GM19372 (cell line): ENCODE data around the gene CNTROB.
A peak's percentile ranks its signal among the peaks of the same experiment; 100 is the strongest.

Experiments
- ATAC-seq: cut with Tn5 transposase; IDR thresholded peaks from one replicate; pipeline ENCODE4 v1.9.1; 2021; ENCODE audit warnings: mild to moderate bottlenecking, low read depth, moderate library complexity; ENCODE audit not compliant: unreplicated experiment

CNTROB gene, protein sequence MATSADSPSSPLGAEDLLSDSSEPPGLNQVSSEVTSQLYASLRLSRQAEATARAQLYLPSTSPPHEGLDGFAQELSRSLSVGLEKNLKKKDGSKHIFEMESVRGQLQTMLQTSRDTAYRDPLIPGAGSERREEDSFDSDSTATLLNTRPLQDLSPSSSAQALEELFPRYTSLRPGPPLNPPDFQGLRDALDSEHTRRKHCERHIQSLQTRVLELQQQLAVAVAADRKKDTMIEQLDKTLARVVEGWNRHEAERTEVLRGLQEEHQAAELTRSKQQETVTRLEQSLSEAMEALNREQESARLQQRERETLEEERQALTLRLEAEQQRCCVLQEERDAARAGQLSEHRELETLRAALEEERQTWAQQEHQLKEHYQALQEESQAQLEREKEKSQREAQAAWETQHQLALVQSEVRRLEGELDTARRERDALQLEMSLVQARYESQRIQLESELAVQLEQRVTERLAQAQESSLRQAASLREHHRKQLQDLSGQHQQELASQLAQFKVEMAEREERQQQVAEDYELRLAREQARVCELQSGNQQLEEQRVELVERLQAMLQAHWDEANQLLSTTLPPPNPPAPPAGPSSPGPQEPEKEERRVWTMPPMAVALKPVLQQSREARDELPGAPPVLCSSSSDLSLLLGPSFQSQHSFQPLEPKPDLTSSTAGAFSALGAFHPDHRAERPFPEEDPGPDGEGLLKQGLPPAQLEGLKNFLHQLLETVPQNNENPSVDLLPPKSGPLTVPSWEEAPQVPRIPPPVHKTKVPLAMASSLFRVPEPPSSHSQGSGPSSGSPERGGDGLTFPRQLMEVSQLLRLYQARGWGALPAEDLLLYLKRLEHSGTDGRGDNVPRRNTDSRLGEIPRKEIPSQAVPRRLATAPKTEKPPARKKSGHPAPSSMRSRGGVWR

DNA sequence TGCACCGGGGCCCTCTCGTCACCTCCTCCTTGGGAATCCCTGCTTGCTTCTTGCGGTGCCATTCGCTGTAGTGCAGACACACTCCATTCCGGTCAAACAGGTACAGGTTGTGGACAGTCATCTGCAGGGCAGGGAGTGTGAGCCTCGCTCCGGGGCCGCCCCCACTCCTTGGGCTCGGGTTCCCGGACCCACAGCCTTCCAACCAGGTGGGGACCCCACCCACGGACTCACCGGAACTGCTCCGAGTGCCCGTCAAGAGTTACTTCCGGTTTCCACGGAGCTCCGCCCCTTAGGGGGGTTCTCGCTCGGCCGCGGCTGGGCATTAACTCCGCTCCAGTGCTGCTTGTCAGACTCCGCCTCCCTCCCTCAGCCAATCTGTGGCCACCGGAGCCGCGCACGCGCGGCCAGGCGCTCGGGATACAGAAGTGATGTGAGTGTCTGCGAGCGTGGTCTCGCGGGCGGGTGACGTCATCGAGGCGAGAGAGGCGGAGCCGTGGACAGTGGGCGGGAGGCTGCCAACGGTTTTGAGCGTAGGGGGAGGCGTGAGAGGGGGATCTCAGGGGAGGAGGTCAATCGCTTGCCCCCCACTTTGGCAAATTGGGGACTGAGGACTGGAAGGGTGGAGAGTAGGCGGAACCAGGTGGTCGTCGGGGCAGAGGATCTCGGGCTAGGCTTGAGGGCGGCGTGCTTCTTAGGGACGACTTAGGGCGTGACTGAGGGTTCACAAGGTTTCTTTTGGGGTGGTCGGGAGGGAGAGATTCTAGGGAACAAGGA lies at the start of gene CNTROB, which contains the start of gene TRAPPC1:
Gene CNTROB, plus strand, starts transcription at position 498 of the 774 bp plus-strand sequence. CDS start 874 bp downstream, outside the sequence.
Gene TRAPPC1, minus strand, starts transcription at position 238 of the 774 bp plus-strand sequence. Its CDS starts 117 bp downstream, at position 121.
- ATAC-seq: peak; percentile 96

DNA sequence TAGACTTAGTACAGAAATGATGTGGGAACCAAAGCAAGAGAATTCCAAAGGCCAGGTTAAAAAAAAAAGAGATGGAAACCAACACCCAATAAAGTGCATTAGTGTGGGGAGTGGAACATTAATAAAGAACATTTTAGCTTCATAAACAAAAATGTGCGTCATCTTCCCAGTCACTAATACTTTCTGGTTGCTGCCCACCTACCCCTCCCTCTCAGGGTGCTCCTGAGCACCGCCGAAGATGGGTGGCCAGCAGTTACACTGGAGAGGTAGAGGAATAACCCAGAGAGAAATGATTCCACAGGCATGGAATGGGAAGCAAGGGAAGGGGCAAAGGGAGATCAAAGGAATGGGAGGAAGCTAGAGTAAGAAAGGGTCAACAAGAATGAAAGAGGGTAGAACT lies 49.4 kb upstream of the CNTROB start:
- ATAC-seq: no peak

DNA sequence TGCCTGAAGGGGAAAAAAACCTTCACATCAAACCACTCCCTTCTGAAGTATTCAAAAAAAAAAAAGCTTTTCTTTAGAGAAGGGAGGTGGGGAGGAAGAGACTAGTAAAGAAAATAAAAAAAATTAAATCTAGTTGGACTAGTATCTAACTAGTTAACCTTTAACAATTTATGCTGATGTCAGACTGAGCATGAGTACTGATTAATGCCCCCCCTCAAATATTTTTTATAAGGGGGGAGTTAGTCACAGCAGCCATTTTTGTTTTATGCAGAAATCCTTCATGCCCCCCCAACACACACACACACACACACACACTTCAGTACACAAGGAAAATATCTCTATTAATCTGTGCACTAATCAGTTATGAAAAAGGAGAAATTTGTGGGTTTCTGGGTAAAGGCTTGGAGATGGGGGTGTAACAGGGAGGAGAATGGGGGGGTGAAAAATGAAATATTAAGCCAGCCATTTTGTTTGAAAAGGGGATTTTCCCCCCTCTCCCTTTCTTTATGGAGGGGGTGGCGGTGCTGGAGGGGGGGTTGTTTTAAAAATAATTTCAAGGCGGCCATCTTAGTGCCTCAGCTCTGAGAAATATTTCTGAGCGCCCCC lies 48.1 kb upstream of the CNTROB start:
- ATAC-seq: no peak

DNA sequence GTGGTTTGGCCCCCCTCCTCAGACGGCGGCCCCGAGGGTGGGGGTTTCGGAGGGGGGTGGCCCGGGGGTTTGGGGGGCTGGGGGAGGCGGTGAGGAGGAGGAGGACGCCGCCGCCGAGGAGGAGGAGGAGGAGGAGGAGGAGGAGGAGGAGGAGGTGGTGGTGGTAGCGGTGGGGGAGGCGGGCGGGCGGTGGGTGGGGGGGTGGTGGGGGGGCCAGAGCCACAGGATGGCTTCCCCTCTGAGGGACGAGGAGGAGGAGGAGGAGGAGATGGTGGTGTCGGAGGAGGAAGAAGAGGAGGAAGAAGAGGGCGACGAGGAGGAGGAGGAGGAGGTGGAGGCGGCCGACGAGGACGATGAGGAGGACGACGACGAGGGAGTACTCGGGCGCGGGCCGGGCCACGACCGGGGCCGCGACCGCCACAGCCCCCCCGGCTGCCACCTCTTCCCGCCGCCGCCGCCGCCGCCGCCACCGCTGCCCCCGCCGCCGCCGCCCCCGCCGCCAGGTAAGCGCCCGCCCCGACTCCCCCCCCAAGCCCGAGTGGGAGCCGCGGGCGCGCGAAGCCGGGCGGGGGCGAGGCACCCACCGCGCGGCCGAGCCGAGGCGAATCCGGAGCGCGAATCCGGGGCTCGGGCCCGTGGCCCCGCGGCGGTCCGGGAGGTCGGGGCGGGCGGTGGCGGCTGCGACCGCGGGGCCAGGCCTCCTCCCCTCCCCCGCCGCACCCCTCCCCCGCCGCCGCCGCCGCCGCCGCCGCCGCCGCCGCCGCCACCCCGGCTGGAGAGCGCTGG lies 47.2 kb upstream of the CNTROB start:
- ATAC-seq: no peak

DNA sequence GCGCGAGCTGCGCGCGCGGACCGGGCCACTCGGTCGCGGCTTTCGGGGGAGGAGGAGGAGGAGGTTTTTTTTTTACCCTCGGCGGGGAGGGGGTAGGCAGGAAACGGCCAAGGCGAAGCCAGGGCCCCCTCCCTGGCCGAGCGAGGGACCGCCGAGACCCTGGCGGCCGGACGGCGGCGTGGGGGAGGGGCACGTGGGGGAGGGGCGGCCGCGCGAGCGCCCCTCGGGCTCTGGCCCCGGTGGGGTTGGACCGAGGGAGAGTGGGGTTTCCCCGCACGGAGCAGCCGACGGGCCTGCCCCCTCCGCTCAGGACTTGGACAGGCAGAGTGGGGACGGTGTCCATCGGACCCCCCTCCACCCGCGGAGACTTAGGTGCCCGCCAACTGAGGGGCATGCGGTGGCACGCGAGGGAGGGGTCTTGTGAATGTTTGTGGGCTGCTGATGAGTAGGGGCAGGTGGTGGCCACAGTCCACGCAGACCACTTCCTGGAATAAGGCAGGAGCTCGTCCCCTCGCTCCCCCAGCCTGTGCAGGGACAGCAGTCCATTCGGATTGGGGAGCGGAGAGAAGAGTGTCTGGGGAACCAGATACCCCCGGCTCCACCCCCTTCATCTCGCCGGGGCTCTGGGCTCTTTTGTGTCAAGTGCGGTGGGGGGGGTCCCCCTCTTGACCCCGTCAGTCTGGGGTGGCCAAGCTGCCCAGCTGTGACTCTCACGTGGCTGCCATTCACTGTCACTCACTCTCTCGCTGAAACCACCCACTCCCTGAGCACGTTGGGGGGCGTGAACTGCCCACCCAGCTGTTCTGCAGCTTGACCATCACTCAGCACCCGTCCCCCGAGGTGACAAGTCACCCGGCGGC lies 46.4 kb upstream of the CNTROB start:
- ATAC-seq: no peak

DNA sequence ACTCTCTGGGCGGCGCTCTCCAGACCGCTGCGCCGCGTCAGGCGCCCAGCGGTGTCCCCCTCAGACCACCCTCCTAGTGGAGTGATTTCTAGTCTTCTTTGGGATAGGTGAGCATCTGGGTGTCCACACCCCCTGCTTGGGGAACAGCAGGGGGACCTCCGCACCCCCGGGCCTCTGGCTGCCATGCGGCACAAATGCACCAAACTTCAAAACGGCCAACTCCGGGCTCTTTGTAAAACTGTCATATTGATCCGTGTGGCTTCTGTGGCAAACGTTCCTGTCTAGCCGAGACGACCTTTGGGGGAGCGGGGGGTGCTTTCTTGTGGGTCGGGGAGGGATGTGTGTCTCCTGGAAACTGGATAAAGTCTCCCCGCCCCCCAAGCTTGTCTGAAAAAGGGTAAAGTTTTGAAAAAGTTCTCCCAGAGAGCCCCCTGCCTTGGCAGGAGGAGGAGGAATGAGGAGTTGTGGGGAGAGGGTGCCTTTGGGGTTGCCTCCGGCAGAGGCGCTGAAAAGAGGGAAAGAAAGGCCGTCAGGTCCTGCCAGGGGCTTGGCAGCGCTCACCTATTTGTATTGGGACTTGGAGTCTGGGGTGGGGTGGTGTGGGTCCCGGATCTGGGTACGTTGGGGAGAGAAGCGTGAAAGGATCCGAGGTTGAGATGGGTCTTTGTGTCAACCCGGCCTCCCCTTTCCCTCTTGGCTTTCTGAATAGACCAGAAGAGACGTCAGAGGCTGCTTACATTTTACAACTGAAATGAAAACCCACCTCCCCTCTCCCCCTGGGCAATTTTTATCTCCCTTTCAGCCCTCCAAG lies 45.6 kb upstream of the CNTROB start:
- ATAC-seq: no peak

DNA sequence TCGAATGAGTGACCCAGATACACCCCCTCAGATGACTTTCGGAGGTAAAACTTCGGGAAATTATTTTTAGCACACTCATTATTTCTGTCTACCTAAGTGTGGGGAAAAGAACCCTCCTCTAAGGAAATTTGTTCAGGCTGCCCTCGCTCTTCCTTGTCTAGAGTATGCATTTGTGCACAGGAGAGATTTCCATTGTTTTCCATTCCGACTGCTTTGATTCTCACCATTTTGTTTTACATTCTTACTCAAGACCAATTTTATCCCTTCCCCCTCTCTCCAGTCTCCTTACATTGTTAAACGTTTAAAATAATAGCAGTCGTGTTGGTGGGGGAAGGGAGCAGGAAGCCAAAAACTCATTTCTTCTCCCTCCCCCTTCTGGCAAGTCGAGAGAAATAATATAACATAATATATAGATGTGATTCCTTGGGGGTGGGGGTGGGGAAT lies 44.9 kb upstream of the CNTROB start:
- no peak for ATAC-seq

DNA sequence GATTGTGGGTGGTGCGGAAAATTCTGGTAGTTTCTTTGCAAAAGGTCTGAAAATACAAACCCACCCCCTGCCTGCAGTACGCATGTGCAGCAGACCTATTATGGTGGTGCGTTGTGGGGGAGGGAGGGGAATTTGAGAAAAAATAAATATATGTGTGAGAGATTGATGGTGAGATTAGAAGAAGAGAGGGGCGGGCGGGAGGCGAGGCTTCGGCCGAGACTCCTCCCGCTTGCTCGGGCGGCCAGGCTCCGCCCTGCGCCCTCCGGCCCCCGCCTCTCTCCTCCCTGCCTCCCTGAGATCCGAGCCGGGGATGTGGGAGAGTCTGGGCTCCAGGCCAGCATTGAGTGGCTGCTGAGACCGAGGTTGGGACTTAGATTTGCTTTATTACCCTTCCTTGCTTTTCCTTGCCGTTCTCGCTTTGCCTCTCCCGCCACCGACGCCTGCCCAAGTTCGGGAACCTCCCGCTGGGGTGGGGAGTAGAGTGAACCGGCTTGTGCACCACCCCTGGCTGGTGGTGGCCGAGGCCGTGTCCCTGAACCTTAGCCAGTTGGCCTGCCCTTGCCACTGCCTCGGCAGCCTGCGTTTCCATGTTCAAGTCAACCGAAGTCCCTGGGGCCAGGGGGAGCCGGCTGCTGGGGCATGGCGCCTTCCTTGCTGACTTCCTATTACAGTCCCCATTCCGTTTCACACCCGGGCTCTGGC lies 44.4 kb upstream of the CNTROB start:
- ATAC-seq: no peak

DNA sequence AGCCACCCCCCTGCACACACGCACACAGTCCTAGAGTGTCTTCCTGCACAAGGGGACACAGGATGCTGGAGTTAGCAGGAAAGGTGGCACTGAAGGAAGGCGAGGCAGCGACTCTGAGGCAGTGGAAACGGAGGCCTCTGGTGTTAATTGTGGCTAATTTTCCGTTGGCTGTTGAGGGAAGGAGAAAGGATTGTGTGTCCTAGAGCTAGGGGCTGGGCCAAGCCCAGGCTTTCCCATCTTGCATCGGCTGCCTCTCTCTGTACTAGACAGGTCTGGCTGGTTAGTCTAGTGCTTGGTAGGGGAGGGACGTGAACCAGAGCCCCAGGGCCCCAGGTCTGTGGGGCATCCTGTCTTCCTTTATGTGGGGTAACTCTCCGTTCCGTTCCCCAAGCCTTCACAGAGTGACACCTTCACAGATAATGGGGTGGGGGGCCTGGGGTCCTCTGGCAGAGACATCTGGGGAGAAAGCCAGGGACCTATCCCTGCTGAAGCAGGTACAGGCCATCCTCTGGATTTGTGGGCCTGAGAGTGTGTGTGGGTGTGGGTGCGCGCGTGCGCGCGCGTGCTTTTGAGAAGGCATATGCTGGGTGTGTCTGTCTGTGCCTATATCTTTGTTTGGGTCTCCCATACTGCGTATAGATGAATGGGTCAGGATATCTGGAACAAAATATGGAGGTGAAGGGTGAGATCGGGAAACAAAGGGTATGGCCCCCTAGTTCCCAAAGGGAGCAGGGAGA lies 43.7 kb upstream of the CNTROB start, which contains the start of gene CHD3:
Gene CHD3, plus strand, starts transcription at position 606 of the 737 bp plus-strand sequence. CDS start 212 bp downstream, outside the sequence.
- no peak for ATAC-seq

DNA sequence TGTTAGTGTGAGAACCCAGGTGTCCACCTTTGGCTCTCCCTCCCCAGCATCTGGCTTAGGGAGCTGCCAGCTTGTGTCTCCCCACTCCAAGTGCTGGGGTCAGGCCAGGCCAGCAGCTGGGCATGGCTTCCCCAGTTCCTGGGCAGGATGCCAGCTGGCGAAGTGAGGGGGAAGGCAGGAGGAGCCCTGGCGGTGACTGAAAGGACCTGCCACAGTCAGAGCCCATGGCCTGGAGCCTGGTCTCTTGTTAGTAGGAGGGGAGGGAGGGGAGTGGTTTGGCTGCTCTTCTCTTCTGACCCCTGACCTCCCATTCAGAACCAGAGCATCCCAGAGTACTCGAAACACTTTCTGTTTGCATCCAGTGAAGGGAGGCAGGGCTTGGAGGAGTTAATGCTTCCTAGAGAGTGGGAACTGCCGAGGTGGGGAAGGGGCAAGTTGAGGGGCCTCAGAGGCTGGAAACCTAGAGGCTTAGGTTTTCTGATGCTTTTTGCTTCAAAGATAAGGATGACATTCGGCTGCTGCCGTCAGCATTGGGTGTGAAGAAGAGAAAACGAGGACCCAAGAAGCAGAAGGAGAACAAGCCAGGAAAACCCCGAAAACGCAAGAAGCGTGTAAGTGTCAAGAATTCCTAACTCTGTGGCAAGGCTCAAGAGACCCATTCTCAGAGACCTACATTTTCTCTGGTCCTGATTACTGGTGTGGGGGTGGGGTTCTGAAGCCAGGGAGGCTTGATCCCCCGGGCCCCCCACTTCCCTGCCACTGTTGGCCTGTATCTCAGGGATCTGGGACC lies 42.6 kb upstream of the CNTROB start:
- no peak for ATAC-seq

DNA sequence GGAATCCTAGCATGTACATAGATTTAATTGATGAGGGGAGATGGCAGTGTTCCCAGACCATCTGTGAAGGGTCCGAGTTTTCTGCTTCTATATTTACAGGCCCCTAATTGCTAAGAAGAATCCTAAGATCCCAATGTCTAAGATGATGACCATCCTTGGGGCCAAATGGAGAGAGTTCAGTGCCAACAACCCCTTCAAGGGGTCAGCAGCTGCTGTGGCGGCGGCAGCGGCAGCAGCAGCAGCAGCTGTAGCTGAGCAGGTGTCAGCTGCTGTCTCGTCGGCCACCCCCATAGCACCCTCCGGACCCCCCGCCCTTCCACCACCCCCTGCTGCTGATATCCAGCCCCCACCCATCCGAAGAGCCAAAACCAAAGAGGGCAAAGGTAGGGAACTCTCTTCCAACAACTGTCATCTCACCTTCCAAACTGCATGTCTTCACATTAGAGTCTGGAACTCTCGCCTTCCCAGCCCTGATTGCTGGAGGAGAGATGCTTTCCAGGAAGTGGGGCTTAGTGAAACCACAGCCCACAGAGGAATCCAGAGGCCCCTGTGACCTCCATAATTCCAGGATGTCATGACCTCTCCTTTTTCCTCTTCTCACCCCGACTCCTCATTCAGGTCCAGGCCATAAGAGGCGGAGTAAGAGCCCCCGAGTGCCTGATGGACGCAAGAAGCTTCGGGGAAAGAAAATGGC lies 38.7 kb upstream of the CNTROB start:
- no peak for ATAC-seq

DNA sequence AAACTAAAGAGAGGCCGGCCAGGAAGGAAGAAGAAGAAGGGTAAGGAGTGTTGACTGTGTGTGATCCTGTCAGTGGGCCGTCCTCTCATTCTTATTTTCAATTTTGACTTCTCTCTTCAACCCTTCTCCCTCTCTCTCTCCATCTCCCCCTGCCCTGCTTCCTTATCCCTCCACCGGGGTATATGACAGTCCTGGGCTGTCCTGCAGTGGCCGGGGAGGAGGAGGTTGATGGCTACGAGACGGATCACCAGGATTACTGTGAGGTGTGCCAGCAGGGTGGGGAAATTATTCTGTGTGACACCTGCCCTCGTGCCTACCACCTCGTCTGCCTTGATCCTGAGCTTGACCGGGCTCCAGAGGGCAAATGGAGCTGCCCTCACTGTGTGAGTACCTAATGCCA lies 37.8 kb upstream of the CNTROB start:
- ATAC-seq: no peak

DNA sequence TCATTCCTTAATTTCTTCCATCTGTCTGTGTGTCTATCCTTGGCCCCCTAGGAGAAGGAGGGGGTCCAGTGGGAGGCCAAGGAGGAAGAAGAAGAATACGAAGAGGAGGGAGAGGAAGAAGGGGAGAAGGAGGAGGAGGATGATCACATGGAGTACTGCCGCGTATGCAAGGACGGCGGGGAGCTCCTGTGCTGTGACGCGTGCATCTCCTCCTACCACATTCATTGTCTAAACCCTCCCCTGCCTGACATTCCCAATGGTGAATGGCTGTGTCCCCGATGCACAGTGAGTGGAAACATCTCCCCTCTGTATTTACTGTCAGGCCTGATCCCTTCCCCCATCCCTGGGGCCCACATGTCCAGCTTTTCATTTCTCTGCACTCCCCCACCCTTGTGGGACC lies 37.1 kb upstream of the CNTROB start:
- no peak for ATAC-seq

DNA sequence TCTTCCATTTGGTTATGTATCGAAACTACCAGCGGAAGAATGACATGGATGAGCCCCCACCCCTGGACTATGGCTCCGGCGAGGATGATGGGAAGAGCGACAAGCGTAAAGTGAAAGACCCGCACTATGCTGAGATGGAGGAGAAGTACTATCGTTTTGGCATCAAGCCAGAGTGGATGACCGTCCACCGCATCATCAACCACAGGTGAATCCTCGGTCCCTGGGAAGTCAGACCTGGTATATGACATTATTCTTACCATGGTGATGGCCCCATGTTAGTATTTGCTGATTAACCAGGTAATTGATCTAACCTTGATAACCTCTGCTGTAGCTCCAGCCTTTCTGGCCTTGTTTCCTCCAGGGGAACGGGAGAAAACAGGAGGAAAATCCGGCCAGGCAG lies 34.9 kb upstream of the CNTROB start:
- ATAC-seq: no peak

DNA sequence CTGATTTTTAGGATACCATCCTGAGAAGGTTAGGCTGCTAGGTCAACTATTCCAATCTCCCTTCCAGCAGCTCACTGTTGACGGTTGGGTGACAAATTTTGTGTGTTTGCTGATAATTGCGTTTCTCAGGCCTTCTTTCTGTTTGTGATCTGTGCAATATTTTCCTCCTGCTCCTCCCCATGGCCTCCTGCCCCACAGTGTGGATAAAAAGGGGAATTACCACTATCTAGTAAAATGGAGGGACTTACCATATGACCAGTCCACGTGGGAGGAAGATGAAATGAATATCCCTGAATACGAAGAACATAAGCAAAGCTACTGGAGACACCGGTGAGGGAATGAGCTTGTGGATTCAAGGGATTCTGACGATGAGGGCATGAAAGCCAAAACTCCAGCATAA lies 34.2 kb upstream of the CNTROB start:
- no peak for ATAC-seq
